Spleen (tissue), 11 donors: ENCODE measurements around the gene PSMB8. TPM values are rescaled to one million over a fixed set of nuclear protein-coding genes. Genes with fewer than 3 reads are reported as not detected.

Source experiments
- DNase-seq: peaks from one replicate; pipeline ENCODE4 v3.0.0-alpha.2; 2020
- H3K27ac ChIP-seq, 8 donors: fragments of 200-600 bp; sonication (generic) in 7 of 8; 1 replicate in 4 of 8; 2 replicates in 4 of 8; pipeline versions ENCODE4 v1.5.0 to v1.8.0; 2016 to 2021; ENCODE audit warnings: inconsistent platforms in 4 of 8, mild to moderate bottlenecking in 4 of 8, moderate library complexity in 1 of 8
- H3K27me3 ChIP-seq, 7 donors: fragments of 200-600 bp; sonication (generic) in 6 of 7; replicated peaks in 1 of 7; 1 replicate in 4 of 7; 2 replicates in 3 of 7; pipeline versions ENCODE4 v1.5.0 to v1.8.0; 2016 to 2021; ENCODE audit warnings: inconsistent platforms in 3 of 7, mild to moderate bottlenecking in 1 of 7
- H3K36me3 ChIP-seq, 6 donors: fragments of 200-600 bp; sonication (generic) in 5 of 6; 1 replicate in 4 of 6; 2 replicates in 2 of 6; pipeline versions ENCODE4 v1.5.0 to v1.8.0; 2016 to 2021; ENCODE audit warnings: inconsistent platforms in 2 of 6
- H3K4me1 ChIP-seq, 6 donors: fragments of 200-600 bp; sonication (generic) in 5 of 6; 1 replicate in 3 of 6; 2 replicates in 3 of 6; pipeline versions ENCODE4 v1.5.0 to v1.8.0; 2016 to 2021; ENCODE audit warnings: inconsistent platforms in 3 of 6
- H3K4me3 ChIP-seq, 8 donors: fragments of 200-600 bp; sonication (generic) in 7 of 8; 1 replicate in 4 of 8; 2 replicates in 4 of 8; pipeline versions ENCODE4 v1.5.0 to v1.8.0; 2016 to 2021; ENCODE audit warnings: inconsistent platforms in 4 of 8, mild to moderate bottlenecking in 4 of 8, moderate library complexity in 2 of 8
- H3K9me3 ChIP-seq, 8 donors: fragments of 200-600 bp; sonication (generic) in 7 of 8; 1 replicate in 4 of 8; 2 replicates in 4 of 8; pipeline versions ENCODE4 v1.5.0 to v1.8.0; 2016 to 2021; ENCODE audit warnings: inconsistent platforms in 4 of 8
- CTCF ChIP-seq, 11 experiments: fragments of 200-600 bp in 7 of 11; fragments of 450-650 bp in 4 of 11; sonication (generic) in 4 of 11; IDR thresholded peaks in 8 of 11; conservative IDR thresholded peaks in 3 of 11; 1 replicate in 7 of 11; 2 replicates in 4 of 11; pipeline versions ENCODE4 v1.4.0 to v1.8.0; 2016 to 2021; ENCODE audit warnings: antibody characterized with exemption in 11 of 11, inconsistent platforms in 4 of 11, mild to moderate bottlenecking in 1 of 11
- POLR2A ChIP-seq, 3 donors: fragments of 450-650 bp; IDR thresholded peaks; one replicate each; pipeline ENCODE4 v1.5.1; 2017; ENCODE audit warnings: antibody characterized with exemption in 3 of 3, mild to moderate bottlenecking in 1 of 3
- POLR2AphosphoS5 ChIP-seq, 3 donors: sonication (generic); formaldehyde crosslinking; IDR thresholded peaks; one replicate each; pipeline ENCODE4 v1.5.1; 2017; ENCODE audit warnings: antibody characterized with exemption in 3 of 3
- WGBS, 5 donors: extraction: QIAGEN DNeasy Blood & Tissue Kit in 3 of 5; methylation state at CpG; one replicate each; pipeline versions ENCODE4 v1.1.5 to v1.1.7; 2013 to 2018; 5-methylcytosine and 5-hydroxymethylcytosine counted together
- intact Hi-C: fragments of 100-400 bp; cut with DNase I; formaldehyde crosslinking; loops from one replicate; pipeline ENCODE4 v1.15.0; 2023; ENCODE audit warnings: low total_unique reads
- polyA plus RNA-seq, 3 donors: library from polyadenylated mRNA; stranded (reverse); fragments of 200-250 nt; gene quantifications; one replicate each; pipeline ENCODE4 v1.2.1, GENCODE V29; 2013
- total RNA-seq, 7 donors: library from RNA; depleted of rRNA in 3 of 7; stranded (reverse); fragments of >200 nt in 3 of 7; fragmentation: NEBNext Ultra II Directional in 4 of 7; extraction: Animal tissue kit (Norgen Biotek cat#: 25700) in 4 of 7; gene quantifications; one replicate each; pipeline versions ENCODE4 v1.1.0 to v1.2.1, GENCODE V29; 2016 to 2021
- donor health status: healthy with polysubstance abuse.
- donor health status: DM: no; HTN: no; CAD: no; lungs with moderate emphysema.
- donor health status: DM: no; HTN: no; CAD: no.
- donor health status: Bipolar disorder and iron deficiency.
- donor health status: healthy.
- donor health status: DM: no; HTN: no; CAD: no.
- donor health status: DM: yes; HTN: yes; CAD: no.

Gene PSMB8
- total and polyA plus RNA-seq, 10 donors: 109 to 288 (median 155) TPM

GRCh38 chr6:32865724-32866443 lies 22.0 kb upstream of the PSMB8 start:
- no peak for TF ChIP-seq CTCF (IDR thresholded peaks at IDR 0.05 in 8 of 11, conservative IDR thresholded peaks at IDR 0.05 in 3 of 11)
- peak in 1 of 3 donors; percentile 60 for TF ChIP-seq POLR2AphosphoS5 (IDR thresholded peaks at IDR 0.05)
- H3K27ac ChIP-seq: peak overlapping the region in 5 of 8 donors; percentile 32 to 73 (median 34)
- intact Hi-C loops: loop anchor here (5.0 kb wide), 1 partner anchor 34 kb away; no protein-coding TSS in a partner anchor

GRCh38 chr6:32862725-32863124 lies 18.9 kb upstream of the PSMB8 start:
- no peak for DNase-seq
- WGBS, 5 donors: 71 to 87% (median 83%) methylated on average over 3 of the region's 3 CpGs
- intact Hi-C loops: no loop called here
- Histone ChIP-seq H3K36me3 (peaks cover 2 to 62% (median 37%) of the 10 kb centered on the region in 6 donors), H3K27me3 (no peaks in the 10 kb centered on the region), H3K9me3 (no peaks in the 10 kb centered on the region), H3K4me3 (no peak overlapping the region), H3K4me1 (peaks cover 18 to 78% (median 47%) of the 10 kb centered on the region in 6 donors), H3K27ac (no peak overlapping the region)
- no peak for TF ChIP-seq CTCF (IDR thresholded peaks at IDR 0.05 in 8 of 11, conservative IDR thresholded peaks at IDR 0.05 in 3 of 11)
- TF ChIP-seq POLR2AphosphoS5 (IDR thresholded peaks at IDR 0.05): no peak
- TF ChIP-seq POLR2A (IDR thresholded peaks at IDR 0.05): no peak

More at GRCh38 chr6:32865724-32866443, 22.0 kb upstream of the PSMB8 start:
- Histone ChIP-seq H3K4me3 (no peak overlapping the region), H3K9me3 (no peaks in the 10 kb centered on the region), H3K36me3 (peaks cover 2 to 31% (median 7%) of the 10 kb centered on the region in 6 donors), H3K27me3 (no peaks in the 10 kb centered on the region), H3K4me1 (peaks cover 11 to 55% (median 35%) of the 10 kb centered on the region in 6 donors)
- DNase-seq: no peak
- 63 to 73% (median 66%) methylated on average over 10 of the region's 10 CpGs for WGBS, 5 donors

GRCh38 chr6:32860674-32861073 lies 16.8 kb upstream of the PSMB8 start:
- 73 to 89% (median 86%) methylated on average over 1 of the region's 1 CpG for WGBS, 5 donors

More at GRCh38 chr6:32860674-32861073, 16.8 kb upstream of the PSMB8 start:
- Histone ChIP-seq H3K27ac (peak overlapping the region in 4 of 8 donors; percentile 12 to 53 (median 32)), H3K27me3 (no peaks in the 10 kb centered on the region), H3K9me3 (no peaks in the 10 kb centered on the region), H3K36me3 (peaks cover 2 to 79% (median 50%) of the 10 kb centered on the region in 6 donors), H3K4me1 (peaks cover 21 to 78% (median 48%) of the 10 kb centered on the region in 6 donors), H3K4me3 (no peak overlapping the region)
- DNase-seq: no peak
- intact Hi-C loops: no loop called here
- TF ChIP-seq POLR2AphosphoS5 (IDR thresholded peaks at IDR 0.05): no peak
- TF ChIP-seq POLR2A (IDR thresholded peaks at IDR 0.05): no peak
- TF ChIP-seq CTCF (IDR thresholded peaks at IDR 0.05 in 8 of 11, conservative IDR thresholded peaks at IDR 0.05 in 3 of 11): no peak
